Astrocyte of the spinal cord (primary cell): ENCODE results near the gene ITIH4.
A peak's percentile ranks its signal among the peaks of the same experiment; 100 is the strongest.

ENCODE experiments used
- DNase-seq: peaks from one replicate; pipeline ENCODE4 v3.0.0; 2011; ENCODE audit warnings: low read depth, low spot score
- H3K4me3 ChIP-seq: 2 replicates; pipeline ENCODE4 v1.5.1; 2011; ENCODE audit warnings: low read depth, mild to moderate bottlenecking, low read length, moderate library complexity
- CTCF ChIP-seq: IDR thresholded peaks from 2 replicates; pipeline ENCODE4 v1.5.1; 2012; ENCODE audit warnings: low read depth, mild to moderate bottlenecking, low read length, inconsistent platforms
- in situ Hi-C: cut with HindIII; loops from 2 replicates; pipeline ENCODE4 v1.10.0; 2017; ENCODE audit warnings: low sequenced_read_pairs

Gene ITIH4

GRCh38 chr3:52829906-52830463 is 487 bp downstream of the ITIH4 start:
- H3K4me3 ChIP-seq, result no peak overlapping the region
- DNase-seq, result no peak
- no peak for TF ChIP-seq CTCF
- in situ Hi-C loops, result no loop called here

- no peak for DNase-seq
Observed at GRCh38 chr3:52829482-52829881, 990 bp downstream of the ITIH4 start.

GRCh38 chr3:52827866-52828376 is 2.6 kb downstream of the ITIH4 start:
- in situ Hi-C loops, result no loop called here
- no peak for TF ChIP-seq CTCF
- no peak overlapping the region for H3K4me3 ChIP-seq
- DNase-seq, result no peak

More at GRCh38 chr3:52829482-52829881, 990 bp downstream of the ITIH4 start:
- in situ Hi-C loops, result no loop called here
- no peak overlapping the region for H3K4me3 ChIP-seq
- TF ChIP-seq CTCF, result no peak

- DNase-seq, result peak; percentile 28
- H3K4me3 ChIP-seq, result no peak overlapping the region
- in situ Hi-C loops, result no loop called here
- TF ChIP-seq CTCF, result no peak
Observed at GRCh38 chr3:52827441-52827840, 3.0 kb downstream of the ITIH4 start.

- no peak for TF ChIP-seq CTCF
Observed at GRCh38 chr3:52824037-52824436, 6.4 kb downstream of the ITIH4 start.

GRCh38 chr3:52822363-52822762 is 8.1 kb downstream of the ITIH4 start:
- no peak for DNase-seq
- no peak for TF ChIP-seq CTCF
- in situ Hi-C loops, result no loop called here
- no peak overlapping the region for H3K4me3 ChIP-seq

More at GRCh38 chr3:52824037-52824436, 6.4 kb downstream of the ITIH4 start:
- no peak for DNase-seq
- no peak overlapping the region for H3K4me3 ChIP-seq
- in situ Hi-C loops, result no loop called here
